K562 (cell line): ENCODE measurements around the gene HCRT.

Source experiments
- CEBPB ChIP-seq: fragments of 450-650 bp; IDR thresholded peaks from 2 replicates; pipeline ENCODE4 v1.6.1; 2016; ENCODE audit warnings: missing genetic modification characterization, missing compliant biosample characterization
- ELF4 ChIP-seq: fragments of 450-650 bp; formaldehyde crosslinking; IDR thresholded peaks from 2 replicates; pipeline ENCODE4 v1.4.0; 2022; ENCODE audit warnings: missing genetic modification characterization
- EP300 ChIP-seq: IDR thresholded peaks from 2 replicates; pipeline ENCODE4 v1.6.1; 2012; ENCODE audit warnings: low read length, improper control_type of control experiment
- ETV5 ChIP-seq: sonication (generic); formaldehyde crosslinking; IDR thresholded peaks from 2 replicates; pipeline ENCODE4 v1.4.0; 2020; ENCODE audit warnings: low read depth, mild to moderate bottlenecking, missing genetic modification reagents
- NRF1 ChIP-seq, 2 experiments: fragments of 450-650 bp; IDR thresholded peaks in 1 of 2; conservative IDR thresholded peaks in 1 of 2; 2 replicates each; pipeline ENCODE4 v1.6.1; 2014; ENCODE audit warnings: mild to moderate bottlenecking in 2 of 2
- SMAD1 ChIP-seq: fragments of 150-350 bp; IDR thresholded peaks from 2 replicates; pipeline ENCODE4 v1.6.1; 2014; ENCODE audit warnings: low read length, low read depth; ENCODE audit not compliant: partially characterized antibody
- SMC3 ChIP-seq: conservative IDR thresholded peaks from 2 replicates; pipeline ENCODE4 v1.6.1; 2011; ENCODE audit warnings: low read depth, low read length, improper control_type of control experiment; ENCODE audit not compliant: insufficient read depth
- TAL1 ChIP-seq: fragments of 450-650 bp; IDR thresholded peaks from 2 replicates; pipeline ENCODE4 v1.6.1; 2016; ENCODE audit warnings: mild to moderate bottlenecking
- TCF3 ChIP-seq: sonication (generic); formaldehyde crosslinking; IDR thresholded peaks from 2 replicates; pipeline ENCODE4 v1.4.0; 2020; ENCODE audit warnings: mild to moderate bottlenecking, missing genetic modification reagents
- ZNF174 ChIP-seq: fragments of 250-450 bp; sonication (Bioruptor Pico); IDR thresholded peaks from 2 replicates; pipeline ENCODE4 v1.4.0; 2020; ENCODE audit warnings: mild to moderate bottlenecking
- ZNF79 ChIP-seq: fragments of 250-450 bp; sonication (Bioruptor Pico); IDR thresholded peaks from 2 replicates; pipeline ENCODE4 v1.4.0; 2020; ENCODE audit warnings: low read depth, mild to moderate bottlenecking, moderate library complexity
- TF ChIP-seq, protein P1 (sequence below), 3 experiments: IDR thresholded peaks in 2 of 3; conservative IDR thresholded peaks in 1 of 3; 2 replicates each; pipeline ENCODE4 v1.5.1; 2011 to 2012; ENCODE audit warnings: low read length in 3 of 3, mild to moderate bottlenecking in 3 of 3, control low read depth in 2 of 3, improper control_type of control experiment in 1 of 3, inconsistent platforms in 1 of 3, low read depth in 1 of 3, mixed read lengths in 1 of 3, moderate library complexity in 1 of 3; ENCODE audit not compliant: insufficient read depth in 2 of 3
- TF ChIP-seq, protein P2 (sequence below), 2 experiments: fragments of 450-650 bp in 1 of 2; sonication (generic) in 1 of 2; formaldehyde crosslinking in 1 of 2; IDR thresholded peaks; 2 replicates each; pipeline versions ENCODE4 v1.7.1 to v1.9.0; 2016 to 2022; ENCODE audit warnings: inconsistent platforms in 1 of 2, mild to moderate bottlenecking in 1 of 2, missing genetic modification reagents in 1 of 2
- TF ChIP-seq, protein P3 (sequence below): fragments of 450-650 bp; IDR thresholded peaks from 2 replicates; pipeline ENCODE4 v1.6.1; 2017; ENCODE audit warnings: antibody characterized with exemption, mild to moderate bottlenecking

DNA sequence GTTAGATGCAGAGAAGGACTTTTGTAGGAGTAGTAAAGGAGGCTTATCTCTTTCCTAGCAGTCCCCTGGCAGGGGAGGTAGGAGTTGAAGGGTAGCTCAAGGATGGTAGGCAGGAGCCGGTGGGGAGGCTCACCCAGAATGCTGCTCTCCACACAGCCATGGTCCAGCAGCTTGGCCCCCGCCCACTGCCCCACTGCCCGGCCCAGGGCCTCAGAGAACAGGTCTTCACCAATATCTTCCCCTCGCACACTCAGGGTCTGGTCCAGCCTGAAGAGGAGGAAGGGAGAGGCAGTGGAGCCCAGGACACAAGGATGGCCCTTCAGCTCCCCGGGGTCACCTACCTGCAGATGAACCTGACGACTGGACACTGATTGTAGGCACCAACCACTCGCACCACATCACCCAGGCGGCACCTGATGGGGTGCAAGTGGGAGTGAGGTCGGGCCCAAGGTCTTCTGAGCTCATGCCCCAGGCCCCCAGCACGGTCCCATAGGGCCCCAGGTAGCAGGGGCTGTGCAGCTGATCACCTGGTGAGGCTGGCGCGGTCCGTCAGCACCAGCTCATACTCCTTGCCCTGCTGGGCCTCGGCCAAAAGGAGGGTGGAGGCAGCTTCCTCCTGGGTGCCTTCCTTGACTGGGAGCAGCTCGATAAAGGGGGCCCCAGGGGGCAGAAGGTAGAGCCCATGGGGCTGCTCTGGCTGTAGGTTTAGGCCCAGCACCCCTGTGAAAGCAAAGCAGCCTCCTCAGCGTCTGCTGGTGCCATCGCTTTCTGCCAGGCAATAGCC, 5.4 kb upstream of the HCRT start:
- no peak for TF ChIP-seq ZNF174
- no peak for TF ChIP-seq CEBPB
- TF ChIP-seq, protein P1, sequence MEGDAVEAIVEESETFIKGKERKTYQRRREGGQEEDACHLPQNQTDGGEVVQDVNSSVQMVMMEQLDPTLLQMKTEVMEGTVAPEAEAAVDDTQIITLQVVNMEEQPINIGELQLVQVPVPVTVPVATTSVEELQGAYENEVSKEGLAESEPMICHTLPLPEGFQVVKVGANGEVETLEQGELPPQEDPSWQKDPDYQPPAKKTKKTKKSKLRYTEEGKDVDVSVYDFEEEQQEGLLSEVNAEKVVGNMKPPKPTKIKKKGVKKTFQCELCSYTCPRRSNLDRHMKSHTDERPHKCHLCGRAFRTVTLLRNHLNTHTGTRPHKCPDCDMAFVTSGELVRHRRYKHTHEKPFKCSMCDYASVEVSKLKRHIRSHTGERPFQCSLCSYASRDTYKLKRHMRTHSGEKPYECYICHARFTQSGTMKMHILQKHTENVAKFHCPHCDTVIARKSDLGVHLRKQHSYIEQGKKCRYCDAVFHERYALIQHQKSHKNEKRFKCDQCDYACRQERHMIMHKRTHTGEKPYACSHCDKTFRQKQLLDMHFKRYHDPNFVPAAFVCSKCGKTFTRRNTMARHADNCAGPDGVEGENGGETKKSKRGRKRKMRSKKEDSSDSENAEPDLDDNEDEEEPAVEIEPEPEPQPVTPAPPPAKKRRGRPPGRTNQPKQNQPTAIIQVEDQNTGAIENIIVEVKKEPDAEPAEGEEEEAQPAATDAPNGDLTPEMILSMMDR (IDR thresholded peaks at IDR 0.05 in 2 of 3, conservative IDR thresholded peaks at IDR 0.05 in 1 of 3; ENCODE audit: insufficient read depth in 2 of 3, low read depth in 1 of 3, low read length in 3 of 3), result no peak
- TF ChIP-seq, protein P2, sequence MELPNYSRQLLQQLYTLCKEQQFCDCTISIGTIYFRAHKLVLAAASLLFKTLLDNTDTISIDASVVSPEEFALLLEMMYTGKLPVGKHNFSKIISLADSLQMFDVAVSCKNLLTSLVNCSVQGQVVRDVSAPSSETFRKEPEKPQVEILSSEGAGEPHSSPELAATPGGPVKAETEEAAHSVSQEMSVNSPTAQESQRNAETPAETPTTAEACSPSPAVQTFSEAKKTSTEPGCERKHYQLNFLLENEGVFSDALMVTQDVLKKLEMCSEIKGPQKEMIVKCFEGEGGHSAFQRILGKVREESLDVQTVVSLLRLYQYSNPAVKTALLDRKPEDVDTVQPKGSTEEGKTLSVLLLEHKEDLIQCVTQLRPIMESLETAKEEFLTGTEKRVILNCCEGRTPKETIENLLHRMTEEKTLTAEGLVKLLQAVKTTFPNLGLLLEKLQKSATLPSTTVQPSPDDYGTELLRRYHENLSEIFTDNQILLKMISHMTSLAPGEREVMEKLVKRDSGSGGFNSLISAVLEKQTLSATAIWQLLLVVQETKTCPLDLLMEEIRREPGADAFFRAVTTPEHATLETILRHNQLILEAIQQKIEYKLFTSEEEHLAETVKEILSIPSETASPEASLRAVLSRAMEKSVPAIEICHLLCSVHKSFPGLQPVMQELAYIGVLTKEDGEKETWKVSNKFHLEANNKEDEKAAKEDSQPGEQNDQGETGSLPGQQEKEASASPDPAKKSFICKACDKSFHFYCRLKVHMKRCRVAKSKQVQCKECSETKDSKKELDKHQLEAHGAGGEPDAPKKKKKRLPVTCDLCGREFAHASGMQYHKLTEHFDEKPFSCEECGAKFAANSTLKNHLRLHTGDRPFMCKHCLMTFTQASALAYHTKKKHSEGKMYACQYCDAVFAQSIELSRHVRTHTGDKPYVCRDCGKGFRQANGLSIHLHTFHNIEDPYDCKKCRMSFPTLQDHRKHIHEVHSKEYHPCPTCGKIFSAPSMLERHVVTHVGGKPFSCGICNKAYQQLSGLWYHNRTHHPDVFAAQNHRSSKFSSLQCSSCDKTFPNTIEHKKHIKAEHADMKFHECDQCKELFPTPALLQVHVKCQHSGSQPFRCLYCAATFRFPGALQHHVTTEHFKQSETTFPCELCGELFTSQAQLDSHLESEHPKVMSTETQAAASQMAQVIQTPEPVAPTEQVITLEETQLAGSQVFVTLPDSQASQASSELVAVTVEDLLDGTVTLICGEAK (IDR thresholded peaks at IDR 0.05), result no peak
- TF ChIP-seq, protein P2 (CRISPR knock-in tag; IDR thresholded peaks at IDR 0.05), result no peak
- TF ChIP-seq TAL1, result no peak
- no peak for TF ChIP-seq SMC3
- TF ChIP-seq NRF1 (conservative IDR thresholded peaks at IDR 0.05 in 1 of 2, IDR thresholded peaks at IDR 0.05 in 1 of 2), result no peak
- TF ChIP-seq EP300, result no peak
- no peak for TF ChIP-seq ETV5 (CRISPR knock-in tag)
- no peak for TF ChIP-seq TCF3 (CRISPR knock-in tag)
- no peak for TF ChIP-seq ELF4 (CRISPR knock-in tag)
- no peak for TF ChIP-seq SMAD1
- TF ChIP-seq, protein P3, sequence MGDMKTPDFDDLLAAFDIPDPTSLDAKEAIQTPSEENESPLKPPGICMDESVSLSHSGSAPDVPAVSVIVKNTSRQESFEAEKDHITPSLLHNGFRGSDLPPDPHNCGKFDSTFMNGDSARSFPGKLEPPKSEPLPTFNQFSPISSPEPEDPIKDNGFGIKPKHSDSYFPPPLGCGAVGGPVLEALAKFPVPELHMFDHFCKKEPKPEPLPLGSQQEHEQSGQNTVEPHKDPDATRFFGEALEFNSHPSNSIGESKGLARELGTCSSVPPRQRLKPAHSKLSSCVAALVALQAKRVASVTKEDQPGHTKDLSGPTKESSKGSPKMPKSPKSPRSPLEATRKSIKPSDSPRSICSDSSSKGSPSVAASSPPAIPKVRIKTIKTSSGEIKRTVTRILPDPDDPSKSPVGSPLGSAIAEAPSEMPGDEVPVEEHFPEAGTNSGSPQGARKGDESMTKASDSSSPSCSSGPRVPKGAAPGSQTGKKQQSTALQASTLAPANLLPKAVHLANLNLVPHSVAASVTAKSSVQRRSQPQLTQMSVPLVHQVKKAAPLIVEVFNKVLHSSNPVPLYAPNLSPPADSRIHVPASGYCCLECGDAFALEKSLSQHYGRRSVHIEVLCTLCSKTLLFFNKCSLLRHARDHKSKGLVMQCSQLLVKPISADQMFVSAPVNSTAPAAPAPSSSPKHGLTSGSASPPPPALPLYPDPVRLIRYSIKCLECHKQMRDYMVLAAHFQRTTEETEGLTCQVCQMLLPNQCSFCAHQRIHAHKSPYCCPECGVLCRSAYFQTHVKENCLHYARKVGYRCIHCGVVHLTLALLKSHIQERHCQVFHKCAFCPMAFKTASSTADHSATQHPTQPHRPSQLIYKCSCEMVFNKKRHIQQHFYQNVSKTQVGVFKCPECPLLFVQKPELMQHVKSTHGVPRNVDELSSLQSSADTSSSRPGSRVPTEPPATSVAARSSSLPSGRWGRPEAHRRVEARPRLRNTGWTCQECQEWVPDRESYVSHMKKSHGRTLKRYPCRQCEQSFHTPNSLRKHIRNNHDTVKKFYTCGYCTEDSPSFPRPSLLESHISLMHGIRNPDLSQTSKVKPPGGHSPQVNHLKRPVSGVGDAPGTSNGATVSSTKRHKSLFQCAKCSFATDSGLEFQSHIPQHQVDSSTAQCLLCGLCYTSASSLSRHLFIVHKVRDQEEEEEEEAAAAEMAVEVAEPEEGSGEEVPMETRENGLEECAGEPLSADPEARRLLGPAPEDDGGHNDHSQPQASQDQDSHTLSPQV, result no peak
- no peak for TF ChIP-seq ZNF79 (CRISPR knock-in tag)
